HEK293 (cell line): ENCODE data around the gene TIGD2.

Source experiments
- MZF1 ChIP-seq: fragments of 450-650 bp; formaldehyde crosslinking; IDR thresholded peaks from 2 replicates; pipeline ENCODE4 v1.5.1; 2017; ENCODE audit warnings: missing biosample characterization, missing genetic modification characterization, borderline replicate concordance
- TCF7L2 ChIP-seq: IDR thresholded peaks from 2 replicates; pipeline ENCODE4 v1.6.1; 2011; ENCODE audit warnings: low read depth, mild to moderate bottlenecking, inconsistent platforms, low read length, moderate library complexity, borderline replicate concordance
- YY2 ChIP-seq: fragments of 450-650 bp; formaldehyde crosslinking; IDR thresholded peaks from 2 replicates; pipeline ENCODE4 v1.5.1; 2016; ENCODE audit warnings: missing biosample characterization, missing genetic modification characterization
- ZNF544 ChIP-seq: fragments of 450-650 bp; formaldehyde crosslinking; IDR thresholded peaks from 2 replicates; pipeline ENCODE4 v1.5.0; 2017; ENCODE audit warnings: missing biosample characterization, missing genetic modification characterization
- ZNF776 ChIP-seq: fragments of 450-650 bp; formaldehyde crosslinking; IDR thresholded peaks from 2 replicates; pipeline ENCODE4 v1.5.0; 2017; ENCODE audit warnings: missing biosample characterization, missing genetic modification characterization, borderline replicate concordance
- ZNF837 ChIP-seq: fragments of 450-650 bp; formaldehyde crosslinking; IDR thresholded peaks from 2 replicates; pipeline ENCODE4 v1.5.1; 2016; ENCODE audit warnings: missing biosample characterization, missing genetic modification characterization
- TF ChIP-seq, protein P1 (sequence below): fragments of 450-650 bp; formaldehyde crosslinking; IDR thresholded peaks from 2 replicates; pipeline ENCODE4 v1.5.1; 2016; ENCODE audit warnings: missing biosample characterization, missing genetic modification characterization

- TF ChIP-seq TCF7L2 (no peak), ZNF544 (tag by site-specific recombination) (no peak), ZNF837 (tag by site-specific recombination) (no peak), ZNF776 (tag by site-specific recombination) (no peak), YY2 (tag by site-specific recombination) (no peak), MZF1 (tag by site-specific recombination) (no peak)
- TF ChIP-seq, protein P1, sequence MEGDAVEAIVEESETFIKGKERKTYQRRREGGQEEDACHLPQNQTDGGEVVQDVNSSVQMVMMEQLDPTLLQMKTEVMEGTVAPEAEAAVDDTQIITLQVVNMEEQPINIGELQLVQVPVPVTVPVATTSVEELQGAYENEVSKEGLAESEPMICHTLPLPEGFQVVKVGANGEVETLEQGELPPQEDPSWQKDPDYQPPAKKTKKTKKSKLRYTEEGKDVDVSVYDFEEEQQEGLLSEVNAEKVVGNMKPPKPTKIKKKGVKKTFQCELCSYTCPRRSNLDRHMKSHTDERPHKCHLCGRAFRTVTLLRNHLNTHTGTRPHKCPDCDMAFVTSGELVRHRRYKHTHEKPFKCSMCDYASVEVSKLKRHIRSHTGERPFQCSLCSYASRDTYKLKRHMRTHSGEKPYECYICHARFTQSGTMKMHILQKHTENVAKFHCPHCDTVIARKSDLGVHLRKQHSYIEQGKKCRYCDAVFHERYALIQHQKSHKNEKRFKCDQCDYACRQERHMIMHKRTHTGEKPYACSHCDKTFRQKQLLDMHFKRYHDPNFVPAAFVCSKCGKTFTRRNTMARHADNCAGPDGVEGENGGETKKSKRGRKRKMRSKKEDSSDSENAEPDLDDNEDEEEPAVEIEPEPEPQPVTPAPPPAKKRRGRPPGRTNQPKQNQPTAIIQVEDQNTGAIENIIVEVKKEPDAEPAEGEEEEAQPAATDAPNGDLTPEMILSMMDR (tag by site-specific recombination), result no peak
Observed at GRCh38 chr4:89156174-89156914, 45.0 kb downstream of the TIGD2 start.
